NOMO-1 (cell line): ENCODE measurements around the gene ATF4.

Experiments used
- DNase-seq, 2 experiments: peaks; one replicate each; lab custom pipeline; 2025; ENCODE audit not compliant: unreplicated experiment in 2 of 2; lab: John Stamatoyannopoulos, UW

The ATF4 gene

DNA sequence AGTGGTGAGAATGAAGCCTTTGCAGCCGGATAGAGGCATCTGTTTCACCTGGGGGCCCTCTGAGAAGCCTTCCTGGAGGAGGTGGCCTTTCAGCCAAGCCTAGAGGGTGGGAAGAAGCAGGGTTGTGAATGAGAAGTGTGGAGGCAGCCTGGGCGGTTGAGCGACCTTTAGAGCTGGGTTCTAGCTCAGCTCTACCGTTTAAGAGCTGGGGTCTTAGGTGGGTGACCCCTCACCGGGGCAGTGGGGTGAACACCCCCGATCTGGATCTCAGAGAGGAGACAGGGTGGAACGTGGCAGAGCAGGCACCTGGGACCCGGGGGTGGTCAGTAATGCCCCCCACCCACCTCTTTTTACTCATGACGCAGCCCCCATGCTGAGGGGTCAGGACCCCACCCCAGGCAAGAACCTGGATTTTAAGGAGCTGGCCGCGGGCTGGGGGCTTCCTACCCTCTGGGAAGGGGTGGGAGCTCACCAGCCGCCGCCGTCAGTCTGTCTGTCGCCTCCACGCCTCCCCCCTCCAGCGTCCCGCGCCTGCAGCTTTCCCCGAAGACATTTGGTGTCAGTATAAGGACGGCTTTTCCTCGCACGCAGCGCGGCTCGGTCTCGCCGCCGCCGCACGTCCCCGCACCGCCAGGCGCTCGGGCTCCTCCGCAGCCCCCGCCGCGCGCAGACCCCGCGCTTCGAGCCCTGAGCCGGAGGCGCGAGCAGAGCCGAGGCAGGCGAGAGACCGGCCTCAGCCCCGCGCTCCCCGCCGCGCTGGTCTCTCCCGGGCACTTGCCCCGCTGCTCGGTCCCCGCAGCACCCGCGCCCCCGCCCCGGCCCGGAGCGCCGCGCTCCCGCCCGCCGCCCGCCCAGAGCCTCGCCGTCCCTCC lies 36.8 kb downstream of the ATF4 start:
- no peak for DNase-seq

DNA sequence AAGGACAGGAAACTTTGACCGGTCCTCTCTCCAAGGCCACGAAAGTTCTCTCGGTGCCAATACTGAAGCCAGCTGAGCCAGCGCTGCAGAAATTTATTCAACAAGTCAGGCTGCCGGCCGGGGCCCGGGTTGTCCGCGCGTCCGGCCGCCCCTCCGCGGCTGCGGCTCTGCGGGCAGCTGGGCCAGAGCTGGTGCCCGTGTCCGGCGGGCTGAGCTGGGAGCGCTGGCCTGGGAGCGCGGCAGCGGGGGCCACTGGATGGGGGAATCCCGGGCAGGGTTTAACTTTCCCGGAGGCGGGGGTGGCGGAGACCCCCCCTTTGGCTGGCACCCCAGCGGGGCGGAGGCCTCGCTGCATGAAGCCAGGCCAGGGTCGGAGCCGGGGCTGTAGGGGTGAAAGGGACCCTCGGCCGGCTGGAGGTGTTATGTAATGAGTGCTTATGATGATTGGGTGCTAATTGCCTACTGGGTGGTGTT lies 37.9 kb downstream of the ATF4 start:
- no peak for DNase-seq

DNA sequence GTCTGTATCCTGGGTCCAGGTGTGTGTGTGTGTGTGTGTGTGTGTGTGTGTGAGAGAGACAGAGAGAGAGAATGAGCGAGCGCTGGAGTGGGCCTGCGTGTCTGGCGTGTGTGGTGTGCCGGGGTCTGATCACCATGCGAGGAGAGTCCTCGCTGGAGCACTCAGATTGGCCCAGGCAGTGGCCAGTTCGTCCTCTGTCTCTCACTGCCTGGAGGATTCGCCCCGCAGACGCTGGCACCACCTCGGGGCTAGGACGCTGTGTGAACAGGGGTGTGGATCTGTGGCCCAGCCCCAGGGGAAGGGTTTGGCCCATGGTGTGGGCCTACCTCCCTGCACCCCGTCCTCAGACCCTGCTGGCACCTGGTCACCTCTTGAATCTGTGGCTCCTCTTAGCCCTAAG lies 38.6 kb downstream of the ATF4 start:
- DNase-seq, result no peak

DNA sequence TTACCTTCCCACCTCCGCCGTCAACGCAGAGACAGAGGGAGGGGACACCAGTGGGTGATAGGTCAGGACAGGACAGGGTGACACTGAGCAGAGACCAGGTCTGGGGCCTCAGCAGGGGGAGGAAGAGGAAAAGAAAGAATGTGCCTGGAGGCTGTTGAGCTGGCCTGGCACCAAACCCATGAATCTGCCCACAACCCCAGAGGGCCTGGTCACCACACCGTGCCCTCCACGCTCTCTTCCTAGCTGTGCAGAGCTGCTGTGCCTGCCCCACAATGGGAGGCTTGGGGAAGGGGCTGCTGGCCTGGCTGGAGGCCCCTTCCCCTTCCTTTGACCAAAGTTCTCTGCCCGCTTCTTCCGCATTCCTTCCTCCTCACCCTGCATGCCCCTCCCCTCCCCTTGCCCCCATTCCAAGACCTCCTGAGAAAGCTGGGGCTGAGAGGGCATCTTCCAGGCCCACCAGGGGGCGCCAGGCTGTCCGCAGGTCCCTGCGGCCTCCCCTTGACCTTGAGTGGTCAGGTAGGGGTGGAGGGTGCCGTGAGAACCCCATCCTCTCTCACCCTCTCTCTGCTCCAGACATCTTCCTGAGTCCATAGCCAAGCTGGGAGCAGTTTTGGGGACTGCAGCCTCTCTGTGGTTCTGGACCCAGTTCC lies 39.2 kb downstream of the ATF4 start:
- DNase-seq, result no peak

DNA sequence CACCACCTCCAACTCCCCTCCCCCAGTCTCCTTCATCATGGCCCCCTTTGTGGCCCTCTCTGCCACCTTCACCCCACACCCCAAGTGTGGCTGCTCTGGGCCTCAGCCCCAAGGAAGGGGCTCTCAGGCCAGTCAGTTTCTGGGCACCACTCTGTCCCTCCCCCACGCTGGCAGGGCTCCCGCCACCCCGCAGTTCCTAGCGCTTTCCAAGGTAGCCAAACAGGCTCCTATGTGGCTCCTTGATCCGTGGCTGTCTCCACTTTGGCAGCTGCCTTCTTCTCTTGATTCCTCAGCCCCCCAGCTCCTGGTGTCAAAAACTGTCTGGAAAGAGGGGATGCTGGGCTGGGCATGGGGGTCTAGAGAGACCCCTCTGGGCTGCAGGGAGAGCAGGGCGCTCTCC lies 39.8 kb downstream of the ATF4 start:
- DNase-seq, result no peak

DNA sequence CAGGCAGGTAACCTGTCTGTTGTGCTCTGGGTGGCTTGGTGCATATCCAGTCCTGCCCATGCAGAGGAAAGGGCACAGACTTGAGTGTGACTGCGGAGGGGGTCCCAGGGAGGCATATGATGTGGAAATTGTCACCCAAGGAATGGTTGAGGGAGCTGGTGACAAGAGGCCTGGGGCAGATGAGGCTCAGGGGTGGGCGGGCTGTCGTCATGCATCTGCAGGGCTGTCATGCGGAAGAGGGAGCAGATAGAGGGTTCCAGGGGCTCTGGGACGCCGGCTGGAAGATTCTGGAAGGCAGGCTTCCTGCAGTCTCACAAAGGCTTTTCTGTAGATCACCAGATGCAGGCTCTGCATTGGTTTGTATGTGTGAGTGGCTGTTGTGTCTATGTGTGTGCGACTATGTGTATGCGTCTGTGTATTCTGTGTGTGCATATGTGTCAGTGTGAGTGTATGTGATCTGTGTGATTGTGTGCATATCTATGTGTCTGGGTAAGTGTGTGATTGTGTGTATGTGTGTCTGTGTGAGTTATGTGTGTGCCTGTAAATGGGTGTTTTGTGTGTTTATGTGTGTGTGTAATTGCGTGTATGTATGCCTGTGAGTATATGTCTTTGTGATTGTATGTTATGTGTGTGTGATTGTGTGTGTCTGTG lies 42.6 kb downstream of the ATF4 start:
- no peak for DNase-seq

DNA sequence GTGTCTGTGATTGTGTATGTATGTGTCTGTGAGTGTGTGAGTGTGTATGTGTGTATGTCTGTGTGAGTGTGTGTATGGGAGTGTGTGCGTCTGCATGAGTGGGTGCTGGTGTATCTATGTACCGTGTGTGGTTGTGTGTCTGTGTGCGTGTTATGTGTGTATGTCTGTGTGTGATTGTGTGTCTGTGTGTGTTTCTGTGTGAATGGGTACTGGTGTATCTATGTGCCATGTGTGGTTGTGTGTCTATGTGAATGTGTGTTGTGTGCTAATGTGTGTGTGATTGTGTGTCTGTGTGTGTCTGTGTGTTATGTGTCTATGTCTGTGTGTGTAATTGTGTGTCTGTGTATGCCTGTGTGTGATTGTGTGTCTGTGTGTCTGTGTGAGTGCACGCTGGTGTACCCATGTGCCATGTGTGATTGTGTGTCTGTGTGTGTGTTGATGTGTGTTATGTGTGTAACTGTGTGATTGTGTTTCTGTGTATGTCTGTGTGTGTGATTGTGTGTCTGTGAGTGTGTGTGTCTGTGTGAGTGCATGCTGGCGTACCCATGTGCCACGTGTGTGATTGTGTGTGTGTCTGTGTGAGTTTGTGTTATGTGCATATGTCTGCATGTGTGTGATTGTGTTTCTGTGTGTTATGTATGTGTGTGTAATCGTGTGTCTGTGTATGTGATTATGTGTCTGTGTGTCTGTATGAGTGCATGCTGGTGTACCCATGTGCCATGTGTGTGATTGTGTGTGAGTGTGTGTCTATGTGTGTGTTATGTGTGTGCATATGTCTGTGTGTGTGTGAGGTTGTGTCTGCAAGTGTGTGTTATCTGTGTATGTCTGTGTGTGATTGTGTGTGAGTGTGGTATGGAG lies 43.4 kb downstream of the ATF4 start:
- no peak for DNase-seq

DNA sequence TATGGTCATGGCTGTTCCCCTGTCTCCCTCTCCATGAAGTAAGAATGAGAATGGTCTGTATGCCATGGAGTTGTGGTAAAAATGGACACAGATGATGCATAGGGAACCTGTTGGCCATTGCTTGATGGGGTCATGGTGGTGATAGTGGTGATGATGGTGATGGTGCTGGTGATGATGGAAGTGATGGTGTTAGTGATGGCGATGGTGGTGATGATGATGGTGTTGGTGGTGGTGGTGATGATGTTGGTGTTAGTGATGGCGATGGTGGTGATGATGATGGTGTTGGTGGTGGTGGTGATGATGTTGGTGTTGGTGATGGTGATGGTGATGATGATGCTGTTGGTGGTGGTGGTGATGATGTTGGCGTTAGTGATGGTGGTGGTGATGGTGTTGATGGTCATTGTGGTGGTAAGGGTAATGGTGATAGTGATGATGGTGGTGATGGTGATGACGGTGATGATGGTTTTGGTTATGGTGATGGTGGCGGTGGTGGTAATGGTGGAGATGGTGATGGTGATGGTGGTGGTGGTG lies 45.1 kb downstream of the ATF4 start:
- DNase-seq, result no peak

DNA sequence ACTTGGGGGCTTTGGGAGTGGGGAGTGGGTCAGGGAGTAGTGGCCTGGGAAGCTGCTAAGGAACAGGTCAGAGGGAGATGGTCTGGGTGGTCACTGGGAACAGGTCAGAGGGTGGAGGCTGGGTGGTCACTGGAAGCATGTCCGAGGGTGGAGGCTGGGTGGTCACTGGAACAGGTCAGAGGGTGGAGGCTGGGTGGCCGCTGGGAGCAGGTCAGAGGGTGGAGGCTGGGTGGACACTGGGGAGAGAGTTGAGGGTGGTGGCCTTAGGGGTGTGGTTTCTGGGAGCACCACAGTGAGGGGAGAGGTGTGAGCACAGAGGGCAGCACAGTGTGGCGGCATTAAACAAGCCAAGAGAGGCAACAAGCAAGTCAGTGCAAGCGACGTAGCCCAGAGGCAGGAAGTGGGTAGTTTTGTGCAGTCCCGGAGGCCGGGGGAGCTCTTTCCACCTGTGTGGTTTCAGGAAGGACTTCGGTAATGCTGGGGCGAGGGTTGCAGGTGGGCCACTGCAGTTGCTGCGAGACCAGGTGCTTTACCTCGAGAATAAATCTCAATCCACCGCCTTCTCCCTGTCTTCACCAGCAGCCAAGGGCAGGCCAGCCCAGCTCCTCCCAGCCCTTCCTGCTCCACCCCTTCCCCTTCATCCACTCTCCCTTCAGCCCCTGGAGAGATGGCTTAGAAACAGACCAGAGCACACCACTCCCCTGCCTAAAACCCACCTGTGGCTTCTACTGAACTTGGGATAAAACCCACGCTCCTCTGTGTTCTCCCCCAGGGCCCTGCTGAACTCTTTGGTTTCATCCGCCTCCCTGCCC lies 47.0 kb downstream of the ATF4 start:
- no peak for DNase-seq

DNA sequence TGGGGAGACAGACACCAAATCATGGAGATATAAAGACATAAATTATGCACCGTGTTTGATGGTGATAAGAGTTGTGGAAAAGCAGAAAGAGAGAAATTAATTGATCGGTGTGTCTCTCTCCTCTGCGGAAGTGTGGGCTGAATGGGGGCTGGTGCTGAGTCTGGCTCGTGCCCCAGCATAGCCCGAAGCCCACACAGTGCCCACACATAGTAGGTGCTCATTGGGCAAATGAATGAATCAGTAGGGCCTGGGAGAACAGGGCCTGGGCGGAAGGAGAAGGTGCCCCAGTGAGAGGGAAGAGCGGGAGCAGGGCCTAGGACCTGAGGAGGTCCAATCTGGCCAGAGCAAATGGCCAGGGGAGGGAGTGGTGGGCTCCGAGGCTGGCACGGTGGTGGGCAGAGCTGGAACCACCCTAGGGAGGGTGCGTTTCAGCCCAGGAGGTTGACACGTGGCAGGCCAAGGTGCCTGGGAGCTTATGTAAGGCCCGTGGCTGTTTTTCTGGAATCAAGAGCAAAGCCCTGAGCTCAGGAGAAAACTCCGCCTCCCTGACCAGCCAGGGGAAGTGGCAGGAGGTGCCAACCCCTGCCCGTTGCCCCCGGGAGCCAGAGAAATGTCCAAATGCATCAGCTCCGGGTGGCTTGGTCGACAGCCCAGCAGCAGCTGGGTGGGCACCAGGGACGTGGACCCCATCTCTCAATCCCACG lies 48.1 kb downstream of the ATF4 start:
- no peak for DNase-seq

DNA sequence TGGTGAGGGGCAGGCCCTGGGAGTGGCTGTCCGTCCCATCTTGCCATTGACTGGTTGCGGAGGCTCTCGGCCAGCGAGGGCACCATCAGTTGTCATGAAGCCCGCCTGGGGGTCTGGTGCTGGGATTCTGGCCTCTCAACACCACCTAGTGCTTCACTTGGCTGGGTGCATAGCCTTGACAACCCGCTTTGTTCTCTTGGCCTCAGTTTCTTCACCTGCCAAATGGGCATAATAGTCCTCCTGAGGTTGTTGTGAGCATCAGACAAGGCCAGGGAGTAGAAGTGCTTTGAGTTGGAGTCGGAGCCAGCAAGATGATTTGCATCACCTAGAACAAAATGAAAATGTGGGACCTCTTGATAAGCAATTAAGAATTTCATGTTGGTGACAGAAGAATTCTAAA lies 48.7 kb downstream of the ATF4 start:
- no peak for DNase-seq

DNA sequence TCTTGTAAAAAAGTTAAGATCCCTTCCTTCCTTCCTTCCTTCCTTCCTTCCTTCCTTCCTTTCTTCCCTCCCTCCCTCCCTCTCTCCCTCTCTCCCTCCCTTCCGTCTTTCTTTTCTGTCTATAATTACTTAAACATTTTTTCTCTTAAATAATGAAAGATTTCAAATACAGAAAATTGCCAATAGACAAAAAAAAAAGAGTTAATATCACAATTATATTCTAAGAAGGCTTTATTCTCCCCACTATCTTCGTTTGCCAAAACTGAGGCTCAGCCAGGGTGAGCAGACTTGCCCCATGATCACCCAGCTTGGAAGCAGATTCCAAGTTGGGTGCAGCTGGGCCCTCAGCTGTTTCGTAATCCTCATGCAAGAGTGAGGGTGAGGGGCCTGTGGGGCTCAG lies 49.9 kb downstream of the ATF4 start:
- no peak for DNase-seq

DNA sequence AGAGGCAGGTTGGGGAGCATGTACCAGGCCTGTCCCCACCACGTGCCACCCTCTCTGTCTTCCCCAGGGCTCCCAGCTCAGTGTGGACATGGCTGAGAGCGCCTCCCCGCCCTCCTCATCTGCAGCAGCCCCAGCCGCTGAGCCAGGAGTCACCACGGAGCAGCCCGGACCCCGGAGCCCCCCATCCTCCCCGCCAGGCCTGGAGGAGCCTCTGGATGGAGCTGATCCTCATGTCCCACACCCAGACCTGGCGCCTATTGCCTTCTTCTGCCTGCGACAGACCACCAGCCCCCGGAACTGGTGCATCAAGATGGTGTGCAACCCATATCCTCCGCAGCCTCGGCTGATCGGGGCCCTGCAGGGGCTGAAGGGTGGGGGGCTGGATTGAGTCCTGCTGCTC lies 50.3 kb downstream of the ATF4 start, which contains the start of gene CACNA1I:
Gene CACNA1I, plus strand, starts transcription at position 89 of the 400 bp plus-strand sequence. Its CDS starts 0 bp downstream, at position 89.
- DNase-seq, result no peak

DNA sequence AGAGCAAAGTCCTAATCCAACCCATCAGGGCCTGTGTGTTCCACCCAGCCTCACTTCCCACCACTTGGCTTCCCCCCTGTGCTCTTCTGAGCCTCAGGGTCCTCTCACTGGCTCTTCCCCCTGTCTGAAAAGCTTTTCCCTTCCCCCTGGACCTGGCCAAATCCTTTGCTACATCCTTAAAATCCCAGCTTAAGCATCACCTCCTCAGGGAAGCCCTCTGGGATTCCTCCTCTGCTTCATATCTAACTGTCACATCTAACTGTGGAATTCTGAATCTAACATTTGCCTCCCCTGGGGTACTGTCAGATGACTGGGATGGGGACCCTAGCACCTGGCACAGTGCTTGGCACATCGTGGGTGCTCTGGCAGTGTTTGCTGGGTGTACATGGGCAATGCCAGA lies 51.2 kb downstream of the ATF4 start:
- DNase-seq, result no peak
